Activated CD4-positive, alpha-beta T cell treated with anti-CD3 and anti-CD28 coated beads, Interleukin-2, amount 50 U/mL, for 16 hours (primary cell): Measurements from ENCODE around the gene MRPL11.

Experiments used
- DNase-seq: peaks from one replicate; pipeline ENCODE4 v3.0.0-alpha.2; 2020

Gene MRPL11

DNA sequence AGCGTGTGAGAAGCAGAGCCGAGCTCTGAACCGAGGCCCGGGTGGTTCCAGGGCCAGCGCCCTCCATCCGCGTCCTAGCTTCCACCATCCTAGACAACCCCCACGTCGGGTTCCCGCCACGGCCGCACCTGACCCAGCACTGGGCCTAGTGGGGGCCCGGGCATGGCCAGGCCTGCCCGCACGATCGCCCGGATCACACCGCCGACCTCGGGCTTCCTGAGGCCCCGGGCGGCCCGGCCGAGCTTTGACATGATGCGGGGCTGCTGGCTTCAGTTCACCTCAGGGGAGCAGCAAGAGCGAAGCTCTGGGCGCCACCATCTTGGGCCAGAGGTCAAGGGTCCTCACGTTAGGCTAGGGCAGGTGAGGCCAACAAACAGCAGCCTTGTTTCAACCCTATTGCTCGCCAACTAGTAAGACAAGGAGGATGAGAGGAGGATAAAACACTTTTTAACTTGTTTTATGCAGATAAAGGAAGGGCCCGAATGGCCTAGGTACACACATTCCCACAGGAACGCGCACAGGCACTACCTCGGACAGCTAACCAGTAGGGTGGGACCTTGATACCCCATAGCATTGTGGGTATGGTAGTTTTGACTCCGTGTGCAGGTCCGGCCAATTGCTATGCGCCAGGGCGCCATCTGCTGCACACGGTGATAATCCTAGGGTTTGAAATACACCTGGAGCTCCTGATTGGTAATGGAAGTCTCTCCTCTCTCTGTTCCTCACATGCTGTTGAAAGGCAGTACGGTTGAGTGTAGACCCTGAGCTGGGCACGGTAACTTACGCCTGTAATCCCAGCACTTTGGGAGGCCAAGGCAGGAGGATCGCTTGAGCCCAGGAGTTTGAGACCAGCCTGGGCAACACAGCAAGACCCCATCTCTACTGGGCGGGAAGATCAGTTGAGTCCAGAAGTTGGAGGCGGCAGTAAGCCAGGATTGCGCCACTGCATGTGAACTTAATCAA lies at the start of gene MRPL11:
MRPL11 (minus strand) TSS at position 345 of the 963 bp plus-strand sequence; CDS start at position 251, 94 bp downstream.
- DNase-seq, result peak; percentile 95

DNA sequence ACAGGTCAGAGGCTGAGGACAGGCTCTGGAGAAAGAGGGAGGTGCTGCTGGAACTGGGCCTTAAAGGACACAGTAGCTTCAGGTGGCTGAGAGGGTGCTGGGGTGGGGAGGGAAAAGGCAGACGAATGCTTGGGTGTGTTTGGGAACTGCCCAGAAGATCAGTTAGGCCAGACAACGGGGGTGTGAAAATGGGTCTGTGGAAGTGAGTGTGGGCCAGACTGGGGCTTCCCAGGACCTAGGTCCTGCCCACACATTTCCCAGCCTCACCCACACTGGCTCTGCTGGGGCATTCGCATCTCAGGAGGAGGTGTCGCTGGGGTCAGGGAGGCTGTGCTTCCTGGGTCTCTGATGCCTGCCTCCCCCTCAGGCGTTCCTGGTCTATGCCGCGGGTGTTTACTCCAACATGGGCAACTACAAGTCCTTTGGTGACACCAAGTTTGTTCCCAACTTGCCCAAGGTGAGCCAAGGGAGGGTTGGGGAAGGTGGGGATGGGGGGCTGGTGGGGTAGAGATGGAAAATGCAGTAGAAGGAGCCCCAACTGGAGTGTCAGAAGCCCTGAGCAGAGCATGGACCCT lies 46.2 kb upstream of the MRPL11 start:
- no peak for DNase-seq

DNA sequence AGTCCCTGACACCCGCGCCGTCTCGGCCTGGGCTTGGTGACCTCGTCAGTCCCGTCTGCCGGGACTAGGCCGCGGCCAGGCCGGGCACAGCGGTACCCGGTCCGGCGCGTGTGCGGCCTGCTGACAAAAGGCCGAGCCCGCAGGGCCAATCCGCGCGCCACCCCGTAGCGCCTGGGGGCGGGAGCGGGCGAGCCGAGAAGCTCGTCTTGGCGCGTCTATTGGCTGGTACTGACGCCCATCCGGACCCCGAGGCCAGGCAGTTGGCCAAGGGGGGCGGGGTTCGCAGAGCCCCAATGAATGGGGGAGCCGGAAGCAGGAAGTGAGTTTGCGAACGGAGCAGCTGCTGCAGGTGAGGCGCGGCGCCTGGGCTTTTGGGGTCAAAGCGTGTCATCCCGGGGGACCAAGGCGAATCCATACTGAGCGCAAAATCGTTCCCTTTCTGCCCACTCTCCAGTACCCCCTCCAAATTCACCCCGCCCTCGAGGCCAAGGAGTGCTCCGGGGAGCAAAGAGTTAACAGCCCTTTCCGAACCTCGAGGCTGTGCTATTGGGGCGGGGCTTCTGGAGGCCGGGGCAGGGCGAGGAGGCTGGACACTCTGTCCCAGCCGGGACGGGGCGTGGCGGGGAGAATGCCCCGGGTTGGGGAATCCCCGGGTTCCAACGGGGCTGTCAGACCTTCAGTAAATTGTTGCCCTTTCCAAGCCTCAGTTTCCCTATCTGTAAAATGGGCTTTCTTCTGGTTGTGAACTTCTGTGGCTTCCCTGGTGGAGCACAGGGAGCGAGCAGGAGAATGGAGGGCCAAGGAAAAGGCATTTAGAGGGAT lies 41.7 kb upstream of the MRPL11 start, which contains the start of gene DPP3:
DPP3 (plus strand) TSS at position 318 of the 822 bp plus-strand sequence. CDS start 1,767 bp downstream, outside the sequence.
- peak; percentile 98 for DNase-seq

DNA sequence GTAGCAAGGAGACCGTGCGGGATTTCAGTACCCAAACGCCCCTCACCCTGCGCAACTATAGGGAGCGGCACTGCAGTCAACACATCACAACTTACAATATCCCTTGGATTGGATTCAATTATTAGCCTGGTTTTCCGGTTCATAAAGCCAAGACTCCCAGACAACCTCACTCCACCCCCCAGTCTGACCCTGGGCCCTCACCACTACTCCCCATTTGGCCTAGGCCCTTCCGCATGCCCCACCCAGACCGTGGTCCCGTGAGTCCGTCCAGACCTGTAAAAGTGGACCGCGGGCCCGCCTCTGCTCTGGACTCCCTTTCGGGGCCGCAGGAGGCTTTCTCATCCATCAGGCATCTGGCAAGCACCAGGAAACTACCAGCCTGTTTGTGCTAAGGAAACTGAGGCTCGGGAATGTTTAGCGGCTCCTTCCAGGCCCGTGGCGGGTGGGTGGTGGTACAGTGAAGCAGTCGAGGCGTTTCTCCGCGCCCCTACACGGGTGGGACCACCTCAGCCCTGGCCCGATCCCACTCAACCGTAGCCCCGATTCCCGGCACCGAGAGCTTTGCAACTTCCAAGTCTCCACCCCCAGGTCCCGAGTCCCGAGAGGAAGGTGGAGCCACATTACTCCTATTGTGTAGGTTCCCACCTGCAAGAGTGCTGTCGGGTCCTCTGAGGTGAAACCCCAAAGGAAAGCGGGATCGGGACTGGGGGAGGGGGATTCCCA lies 40.9 kb upstream of the MRPL11 start:
- DNase-seq, result no peak

DNA sequence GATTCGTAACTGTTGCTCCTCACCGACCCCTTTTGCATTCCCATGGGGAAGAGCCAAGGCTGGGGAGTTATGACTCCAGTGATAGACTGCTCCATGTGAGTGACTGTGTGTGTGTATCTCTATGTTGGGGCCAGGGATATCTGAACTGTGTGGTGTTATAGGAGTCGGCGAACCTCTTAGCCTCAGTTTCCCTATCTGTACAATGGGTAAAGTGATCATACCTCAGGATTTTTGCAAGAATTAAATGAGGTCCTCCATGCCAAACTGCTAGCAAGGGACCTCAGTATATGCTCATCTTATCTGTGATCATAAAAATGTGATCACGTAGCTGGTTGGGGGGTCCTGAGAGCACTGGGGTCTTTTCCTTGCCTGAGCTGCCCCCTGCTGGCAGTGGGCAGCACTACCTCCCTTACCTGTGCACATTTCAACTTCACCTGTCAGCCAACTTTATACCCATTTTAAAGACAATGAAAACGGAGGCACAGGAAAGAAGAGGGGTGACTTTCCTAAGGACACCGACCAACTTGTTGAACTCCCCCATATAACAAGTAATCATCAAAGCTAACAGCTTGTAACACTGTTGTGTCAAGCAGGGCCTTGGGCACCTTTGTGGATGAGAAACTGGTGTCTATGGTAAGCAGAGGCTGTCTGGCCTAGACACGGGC lies 40.2 kb upstream of the MRPL11 start:
- no peak for DNase-seq

DNA sequence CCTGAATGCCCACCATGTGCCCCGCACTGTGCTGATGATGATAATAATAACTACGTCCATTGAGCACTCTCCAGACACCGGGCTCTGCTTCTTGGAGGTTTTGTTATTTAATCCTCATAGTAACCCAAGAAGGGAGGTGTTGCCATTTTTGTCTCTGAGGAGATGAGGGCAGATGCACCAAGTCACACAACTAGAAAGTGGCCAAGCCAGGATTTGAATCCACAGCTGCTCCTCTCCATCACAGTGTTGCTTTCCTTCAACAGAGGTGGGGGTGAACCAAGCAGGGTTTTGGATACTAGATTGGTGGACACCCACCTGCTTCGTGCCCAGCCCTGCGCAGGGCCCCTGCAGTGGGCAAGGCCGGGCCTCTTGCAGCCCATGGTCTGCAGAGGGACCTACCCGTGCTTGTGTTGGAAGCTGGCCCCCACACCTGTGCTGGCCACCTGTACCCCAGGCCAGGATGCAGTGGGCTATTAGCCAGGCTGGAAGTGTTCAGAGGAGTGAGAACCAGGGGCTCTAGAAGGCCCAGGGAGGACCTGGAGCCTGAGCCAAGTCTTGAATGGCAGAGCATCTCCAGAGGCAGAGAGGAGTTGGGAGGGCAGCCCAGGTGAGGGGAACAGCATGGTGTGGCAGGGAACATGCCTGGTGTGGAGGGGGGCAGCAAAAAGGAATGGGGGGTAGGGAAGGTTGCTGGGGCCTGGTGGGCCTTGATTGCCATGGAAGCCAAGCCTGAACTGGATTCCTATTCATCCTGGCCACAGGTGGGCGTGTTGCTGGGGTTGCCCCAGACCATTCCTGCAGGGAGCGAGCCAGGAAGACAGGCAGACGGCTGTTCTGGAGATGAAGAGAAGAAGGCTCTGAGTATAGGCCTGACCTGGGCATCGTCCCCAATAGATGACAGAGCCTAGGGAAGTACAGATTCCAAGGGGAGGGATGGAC lies 38.9 kb upstream of the MRPL11 start:
- no peak for DNase-seq

DNA sequence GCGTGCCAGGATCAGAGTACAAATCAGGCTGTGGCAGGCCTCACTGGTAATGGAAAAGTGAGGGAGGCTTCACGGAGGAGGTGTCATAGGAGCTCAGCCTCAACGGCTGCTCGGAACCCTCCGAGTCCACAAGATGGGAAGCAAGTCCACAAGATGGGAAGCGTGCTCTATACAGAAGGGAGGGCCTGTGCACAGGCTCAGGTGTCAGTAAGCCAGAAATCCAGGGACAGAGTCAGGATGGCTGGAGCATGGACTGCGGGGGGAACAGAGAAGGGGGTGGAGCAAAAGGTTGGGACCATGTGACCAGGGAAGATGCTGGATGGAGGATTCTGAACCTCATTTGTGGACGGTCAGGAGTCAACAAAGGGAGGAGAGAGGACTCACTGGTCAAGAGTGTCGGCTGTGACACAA lies 38.2 kb upstream of the MRPL11 start:
- DNase-seq, result no peak

DNA sequence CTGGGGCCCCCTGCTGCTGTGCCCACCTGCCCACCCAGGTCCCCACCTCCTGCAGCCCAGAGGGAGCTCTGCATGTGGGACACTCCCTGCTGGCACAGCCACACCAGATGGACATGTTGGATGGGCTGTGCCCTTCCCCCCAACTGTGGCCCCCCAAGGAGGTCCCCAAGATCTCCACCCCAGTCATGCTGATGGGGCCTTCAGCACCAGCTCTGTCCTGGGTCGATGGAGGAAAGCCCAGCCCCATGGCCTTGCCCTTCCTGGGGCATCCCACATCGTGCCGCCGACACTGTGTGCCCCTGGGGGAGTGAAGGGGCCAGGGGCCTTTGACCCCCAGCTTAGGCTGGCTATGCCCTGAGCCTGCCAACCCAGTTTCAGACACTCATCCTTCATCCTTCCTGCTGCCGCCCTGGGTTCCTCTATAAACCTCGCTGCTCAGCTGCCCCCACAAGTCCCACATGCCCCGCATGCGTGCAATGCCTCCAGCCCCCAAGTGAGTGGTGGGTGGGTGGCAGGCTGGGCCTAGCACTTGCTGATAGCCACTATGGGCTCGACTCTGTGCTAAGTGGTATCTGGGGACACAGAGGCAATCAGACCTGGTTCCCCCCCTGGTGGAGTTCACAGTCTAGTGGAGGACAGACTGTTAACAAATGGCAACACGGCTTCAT lies 37.7 kb upstream of the MRPL11 start:
- no peak for DNase-seq

DNA sequence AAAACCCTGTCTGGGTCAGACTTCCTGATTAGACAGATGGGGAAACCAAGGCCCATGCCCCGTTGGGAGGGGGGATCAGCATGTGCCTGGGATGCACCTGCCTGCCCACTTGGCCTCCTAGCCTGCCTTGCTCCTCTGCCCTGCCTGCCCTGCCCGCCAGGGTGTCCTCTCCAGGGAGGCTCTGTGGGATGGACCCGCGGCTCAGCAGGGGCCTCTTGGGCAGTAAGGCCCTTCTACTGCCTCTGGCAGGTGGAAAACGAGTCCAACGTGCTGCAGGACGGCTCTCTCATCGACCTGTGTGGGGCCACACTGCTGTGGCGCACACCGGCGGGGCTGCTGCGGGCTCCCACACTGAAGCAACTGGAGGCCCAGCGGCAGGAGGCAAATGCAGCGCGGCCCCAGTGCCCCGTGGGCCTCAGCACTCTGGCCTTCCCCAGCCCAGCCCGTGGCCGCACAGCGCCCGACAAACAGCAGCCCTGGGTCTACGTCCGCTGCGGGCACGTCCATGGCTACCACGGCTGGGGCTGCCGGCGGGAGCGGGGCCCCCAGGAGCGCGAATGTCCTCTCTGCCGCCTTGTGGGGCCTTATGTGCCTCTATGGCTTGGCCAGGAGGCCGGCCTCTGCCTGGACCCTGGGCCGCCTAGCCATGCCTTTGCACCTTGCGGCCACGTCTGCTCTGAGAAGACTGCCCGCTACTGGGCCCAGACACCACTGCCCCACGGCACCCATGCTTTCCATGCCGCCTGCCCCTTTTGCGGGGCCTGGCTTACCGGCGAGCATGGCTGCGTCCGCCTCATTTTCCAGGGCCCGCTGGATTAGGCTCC lies 36.9 kb upstream of the MRPL11 start:
- DNase-seq, result no peak

DNA sequence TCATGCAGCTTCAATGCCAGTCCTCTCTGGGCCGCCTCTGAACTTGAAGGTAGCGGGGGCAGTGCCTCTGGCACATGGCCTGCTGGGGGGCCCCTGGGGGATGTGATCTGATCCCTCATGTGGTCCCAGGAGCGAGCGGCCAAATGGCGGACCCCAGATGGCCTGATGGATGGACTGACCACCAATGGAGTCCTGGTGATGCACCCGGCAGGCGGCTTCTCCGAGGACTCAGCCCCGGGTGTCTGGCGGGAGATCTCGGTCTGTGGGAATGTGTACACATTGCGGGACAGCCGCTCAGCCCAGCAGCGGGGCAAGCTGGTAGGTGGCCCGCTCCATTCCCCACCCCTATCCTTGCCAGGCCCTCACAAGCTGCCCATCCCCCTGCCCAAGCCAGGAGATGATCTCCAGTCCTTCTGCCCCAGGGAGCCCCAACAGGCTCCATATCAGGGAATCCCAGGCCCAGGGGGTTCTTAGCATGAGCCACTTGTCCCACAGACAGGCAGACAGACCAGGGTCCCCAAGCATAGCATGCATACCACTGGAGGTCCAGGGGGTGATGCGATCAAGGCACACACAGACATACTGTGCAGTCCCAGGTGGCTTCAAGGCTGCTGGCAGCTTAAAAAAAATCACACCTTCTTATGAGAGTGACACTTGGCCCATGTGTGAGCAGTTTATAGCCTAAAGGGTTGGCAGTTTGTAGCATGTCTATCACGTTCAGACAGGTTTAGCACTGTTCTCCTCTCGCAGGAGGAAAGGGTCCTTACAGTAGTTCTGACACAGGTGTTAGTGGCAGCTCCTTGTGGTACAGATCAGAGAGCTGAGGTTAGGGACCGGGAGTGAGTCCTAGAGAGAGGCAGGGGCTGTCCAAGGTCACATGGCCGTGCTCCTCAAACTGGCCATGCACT lies 35.2 kb upstream of the MRPL11 start:
- DNase-seq, result no peak

DNA sequence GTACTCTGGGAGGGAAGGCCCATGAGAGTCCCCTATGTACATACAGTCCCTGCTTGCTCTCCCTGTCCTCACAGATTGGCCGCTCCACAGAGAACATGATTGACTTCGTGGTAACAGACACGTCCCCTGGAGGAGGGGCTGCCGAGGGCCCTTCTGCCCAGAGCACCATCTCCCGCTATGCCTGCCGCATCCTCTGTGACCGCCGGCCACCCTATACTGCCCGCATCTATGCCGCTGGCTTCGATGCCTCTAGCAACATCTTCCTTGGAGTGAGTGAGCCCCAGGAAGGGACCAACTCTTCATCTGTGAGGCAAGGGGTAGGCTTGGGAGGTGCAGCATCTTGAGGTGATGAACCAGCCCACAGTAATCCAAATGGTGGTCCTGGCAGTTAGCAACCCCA lies 34.5 kb upstream of the MRPL11 start:
- DNase-seq, result no peak

DNA sequence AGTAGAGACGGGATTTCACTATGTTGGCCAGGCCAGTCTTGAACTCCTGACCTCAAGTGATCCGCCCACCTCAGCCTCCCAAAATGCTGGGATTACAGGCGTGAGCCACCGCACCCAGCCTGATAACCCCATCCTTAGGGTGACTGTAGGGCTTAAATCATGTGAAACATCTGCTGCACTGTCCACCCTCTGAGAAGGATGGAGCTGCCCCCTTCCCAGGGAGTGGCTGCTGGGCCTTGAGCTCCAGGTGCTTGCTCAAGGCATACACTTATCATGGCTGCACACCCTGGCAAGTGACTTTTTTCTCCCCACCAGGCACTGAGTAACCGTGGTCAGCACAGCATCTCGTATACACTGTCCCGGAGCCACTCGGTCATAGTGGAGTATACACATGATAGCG lies 33.4 kb upstream of the MRPL11 start:
- DNase-seq, result no peak

DNA sequence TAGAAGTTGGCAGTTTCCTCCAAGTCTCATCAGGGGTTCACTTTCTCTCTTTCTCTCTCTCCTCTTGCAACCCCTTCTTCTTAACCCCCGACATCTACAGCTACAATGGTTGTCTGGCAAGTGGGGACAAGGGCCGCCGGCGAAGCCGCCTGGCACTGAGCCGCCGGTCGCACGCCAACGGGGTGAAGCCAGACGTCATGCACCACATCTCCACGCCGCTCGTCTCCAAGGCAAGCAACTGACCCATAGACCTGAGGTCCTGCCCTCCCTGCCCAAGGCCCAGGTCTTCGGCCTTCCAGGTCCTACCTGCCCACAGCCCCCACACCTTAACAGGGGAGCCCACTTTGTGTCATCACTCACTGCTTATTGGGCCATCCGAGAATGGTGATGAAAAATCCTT lies 32.5 kb upstream of the MRPL11 start:
- DNase-seq, result no peak

DNA sequence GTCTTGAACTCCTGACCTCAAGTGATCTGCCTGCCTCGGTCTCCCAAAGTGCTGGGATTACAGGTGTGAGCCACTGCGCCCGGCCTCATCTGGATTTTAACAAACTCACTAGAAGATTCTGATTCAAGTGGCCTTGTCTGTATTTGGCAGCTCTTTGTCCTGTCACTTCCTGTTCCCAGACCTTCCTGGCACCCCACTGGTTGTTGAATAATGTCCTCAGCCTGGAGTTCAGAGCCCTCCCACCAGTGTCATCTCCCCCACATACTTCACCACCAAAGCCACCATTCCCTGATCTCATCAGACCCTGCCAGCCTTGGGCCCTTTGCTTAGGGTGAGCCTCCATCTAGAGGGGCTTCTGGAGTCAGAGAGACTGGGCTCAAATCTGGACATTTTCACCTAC lies 31.4 kb upstream of the MRPL11 start:
- no peak for DNase-seq

DNA sequence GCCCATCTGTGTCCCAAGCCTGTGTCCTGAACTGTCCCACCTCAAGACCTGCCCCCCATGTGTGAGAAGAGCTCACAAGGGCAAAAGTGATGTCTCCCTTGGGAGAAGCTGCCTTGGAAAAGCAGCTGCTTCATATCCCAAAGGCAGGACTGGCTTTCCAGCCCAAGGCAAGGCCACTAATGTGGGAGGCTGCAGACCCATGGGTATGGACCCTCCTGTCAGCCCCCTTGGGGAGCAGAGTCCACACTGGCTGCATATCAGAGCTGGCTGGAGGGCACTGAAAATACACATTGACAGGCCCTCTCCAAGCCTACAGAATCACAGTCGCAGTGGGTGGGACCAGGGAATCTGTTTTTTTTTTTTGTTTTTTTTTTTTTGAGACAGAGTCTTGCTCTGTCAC lies 30.8 kb upstream of the MRPL11 start:
- DNase-seq, result no peak

DNA sequence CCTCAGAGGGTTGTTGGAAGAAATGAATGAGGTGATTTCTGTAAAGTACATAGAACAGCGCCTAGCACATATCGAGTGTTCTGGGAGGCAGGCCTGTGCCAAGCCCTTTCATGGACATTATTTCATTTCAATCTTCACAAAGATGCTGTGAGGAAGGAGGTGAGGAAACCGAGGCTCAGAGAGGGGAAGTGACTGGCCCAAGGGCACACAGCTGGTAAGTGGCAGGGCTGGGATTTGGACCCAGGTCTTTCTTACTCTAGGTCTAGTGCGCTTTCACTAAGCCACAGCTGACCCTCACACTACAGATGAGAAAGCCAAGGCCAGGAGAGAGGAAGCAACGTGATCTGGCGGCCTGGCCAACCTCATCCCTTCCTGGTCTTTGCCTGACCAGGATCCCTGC lies 30.0 kb upstream of the MRPL11 start:
- no peak for DNase-seq

DNA sequence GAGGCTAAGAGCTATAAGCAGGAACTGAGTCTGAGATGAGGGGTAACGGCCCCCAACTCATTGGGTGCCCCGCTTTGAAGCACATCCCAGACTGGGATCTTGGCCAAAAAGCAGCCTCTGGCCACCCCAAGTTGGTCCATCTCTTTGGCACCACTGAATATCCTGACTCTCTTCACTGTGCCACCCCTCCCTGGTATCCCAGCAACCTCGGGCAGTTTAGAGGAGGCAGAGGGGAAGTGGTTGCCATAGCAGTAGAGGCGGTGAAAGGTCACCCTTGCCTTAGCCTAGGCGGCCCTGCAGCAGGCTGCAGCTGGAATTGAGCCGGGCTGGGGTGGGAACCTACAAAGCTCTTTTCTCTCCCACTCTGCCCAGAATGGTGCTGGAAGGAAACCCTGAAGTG lies 29.1 kb upstream of the MRPL11 start:
- DNase-seq, result no peak

DNA sequence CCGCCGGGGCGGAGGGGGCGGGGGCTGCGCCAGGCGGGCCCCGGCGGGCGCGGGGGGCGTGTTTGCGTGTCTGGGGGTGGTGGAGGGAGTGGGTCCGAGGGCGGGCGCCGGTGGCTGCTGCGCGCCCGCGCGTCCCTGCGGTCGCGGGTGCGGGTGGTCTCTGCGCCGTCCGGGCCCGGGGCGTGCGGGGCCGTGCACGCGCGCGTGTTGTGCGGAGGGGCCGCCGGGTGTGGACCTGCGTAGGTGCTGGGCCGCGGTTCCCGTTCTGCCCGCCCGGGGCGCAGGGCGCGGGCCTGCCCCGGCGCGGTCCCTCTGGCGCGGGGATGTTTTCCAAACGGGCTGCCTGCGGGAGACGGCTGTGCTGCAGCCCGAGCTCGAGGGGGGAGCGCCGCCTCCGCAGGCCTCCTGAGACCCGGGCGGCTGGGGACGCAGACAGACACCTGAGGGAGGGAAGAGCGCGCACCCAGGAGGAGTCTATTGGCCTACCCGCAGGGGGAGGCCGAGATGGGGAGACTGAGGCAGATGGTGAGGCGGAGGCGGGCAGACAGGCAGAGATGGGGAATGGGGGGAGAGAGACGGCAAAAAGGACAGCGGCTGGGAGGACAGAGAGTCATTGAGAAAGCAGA lies 28.5 kb upstream of the MRPL11 start:
- no peak for DNase-seq
